22Rv1 (cell line): Measurements from ENCODE around the gene TOB1.

ENCODE experiments used
- ZFX ChIP-seq: fragments of 450-650 bp; IDR thresholded peaks from 2 replicates; pipeline ENCODE4 v1.6.1; 2017; ENCODE audit warnings: antibody characterized with exemption, borderline replicate concordance
- TF ChIP-seq, protein P1 (sequence below): fragments of 450-650 bp; IDR thresholded peaks from 2 replicates; pipeline ENCODE4 v1.5.1; 2017; ENCODE audit warnings: mild to moderate bottlenecking

DNA sequence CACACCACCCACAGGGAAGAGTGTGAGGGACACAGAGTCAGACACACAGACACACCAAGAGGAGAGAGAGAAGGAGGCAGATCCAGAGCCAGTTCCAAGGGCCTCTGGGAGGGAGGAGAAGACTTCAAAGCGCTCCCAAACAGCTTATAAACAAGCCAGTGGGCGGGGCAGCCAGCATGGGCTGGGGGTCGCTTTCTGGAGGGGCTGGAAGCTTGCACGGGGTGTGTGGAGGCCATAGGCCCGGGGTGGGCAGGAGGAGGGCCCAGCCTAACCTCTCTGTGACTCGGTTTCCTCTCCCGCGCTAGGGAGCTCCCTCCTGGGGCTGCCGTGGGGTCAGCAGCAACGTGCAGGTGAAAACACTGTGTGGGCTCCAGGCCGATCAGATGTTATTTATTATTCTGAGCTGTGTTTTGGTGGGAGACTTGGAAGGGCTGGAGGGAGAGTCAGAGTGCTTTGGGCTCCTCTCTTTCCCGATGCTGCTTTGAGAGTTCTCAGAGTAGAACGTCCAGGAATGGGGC is 33.2 kb downstream of the TOB1 start:
- TF ChIP-seq, protein P1, sequence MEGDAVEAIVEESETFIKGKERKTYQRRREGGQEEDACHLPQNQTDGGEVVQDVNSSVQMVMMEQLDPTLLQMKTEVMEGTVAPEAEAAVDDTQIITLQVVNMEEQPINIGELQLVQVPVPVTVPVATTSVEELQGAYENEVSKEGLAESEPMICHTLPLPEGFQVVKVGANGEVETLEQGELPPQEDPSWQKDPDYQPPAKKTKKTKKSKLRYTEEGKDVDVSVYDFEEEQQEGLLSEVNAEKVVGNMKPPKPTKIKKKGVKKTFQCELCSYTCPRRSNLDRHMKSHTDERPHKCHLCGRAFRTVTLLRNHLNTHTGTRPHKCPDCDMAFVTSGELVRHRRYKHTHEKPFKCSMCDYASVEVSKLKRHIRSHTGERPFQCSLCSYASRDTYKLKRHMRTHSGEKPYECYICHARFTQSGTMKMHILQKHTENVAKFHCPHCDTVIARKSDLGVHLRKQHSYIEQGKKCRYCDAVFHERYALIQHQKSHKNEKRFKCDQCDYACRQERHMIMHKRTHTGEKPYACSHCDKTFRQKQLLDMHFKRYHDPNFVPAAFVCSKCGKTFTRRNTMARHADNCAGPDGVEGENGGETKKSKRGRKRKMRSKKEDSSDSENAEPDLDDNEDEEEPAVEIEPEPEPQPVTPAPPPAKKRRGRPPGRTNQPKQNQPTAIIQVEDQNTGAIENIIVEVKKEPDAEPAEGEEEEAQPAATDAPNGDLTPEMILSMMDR, result no peak
- no peak for TF ChIP-seq ZFX
